GM21717 (cell line): Measurements from ENCODE around the gene MLYCD.
A peak's percentile ranks its signal among the peaks of the same experiment; 100 is the strongest.

ENCODE experiments used
- ATAC-seq: cut with Tn5 transposase; IDR thresholded peaks from one replicate; pipeline ENCODE4 v1.9.1; 2021; ENCODE audit warnings: mild to moderate bottlenecking, moderate library complexity; ENCODE audit not compliant: unreplicated experiment

Gene MLYCD

DNA sequence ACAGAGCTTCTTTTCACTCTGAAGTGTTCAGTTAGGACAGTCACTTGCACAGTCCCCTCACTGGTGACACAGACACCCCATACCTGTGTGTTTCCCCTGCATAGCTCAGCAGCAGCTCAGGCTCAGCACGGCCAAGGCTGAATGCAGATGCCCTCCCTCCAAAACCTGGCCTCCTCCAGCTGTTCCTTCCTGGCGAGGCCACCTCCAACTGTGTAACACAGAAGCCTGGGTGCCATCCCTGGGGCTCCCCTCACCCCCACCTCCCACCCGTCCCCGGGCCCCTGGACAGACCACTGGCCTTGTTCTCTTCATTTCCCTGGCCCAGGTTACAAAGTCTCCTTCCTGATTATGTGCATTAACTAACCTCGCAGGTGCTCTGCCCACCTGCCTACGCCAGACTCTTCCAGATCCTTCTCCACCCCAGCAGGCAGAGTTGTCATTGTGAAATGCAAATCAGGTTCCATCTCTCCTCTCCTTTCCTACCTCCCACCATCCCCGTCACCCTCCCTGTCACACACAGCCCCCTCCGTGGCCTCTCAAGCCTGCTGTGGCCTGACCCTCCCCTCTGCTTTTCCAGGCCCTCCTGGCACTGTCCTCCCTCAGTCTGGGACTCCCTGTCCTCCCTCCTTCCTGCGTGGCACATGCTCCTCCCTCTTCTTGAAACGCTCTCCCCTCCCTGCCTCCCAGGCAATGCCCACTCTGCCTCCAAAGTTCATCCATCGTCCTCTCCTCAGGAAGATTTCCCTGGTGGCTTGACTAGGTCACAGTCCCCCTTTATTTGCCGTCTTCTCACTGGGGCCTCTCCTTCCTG is 26.4 kb downstream of the MLYCD start:
- no peak for ATAC-seq

- no peak for ATAC-seq
Observed at GRCh38 chr16:83925957-83926725, 27.2 kb downstream of the MLYCD start.

DNA sequence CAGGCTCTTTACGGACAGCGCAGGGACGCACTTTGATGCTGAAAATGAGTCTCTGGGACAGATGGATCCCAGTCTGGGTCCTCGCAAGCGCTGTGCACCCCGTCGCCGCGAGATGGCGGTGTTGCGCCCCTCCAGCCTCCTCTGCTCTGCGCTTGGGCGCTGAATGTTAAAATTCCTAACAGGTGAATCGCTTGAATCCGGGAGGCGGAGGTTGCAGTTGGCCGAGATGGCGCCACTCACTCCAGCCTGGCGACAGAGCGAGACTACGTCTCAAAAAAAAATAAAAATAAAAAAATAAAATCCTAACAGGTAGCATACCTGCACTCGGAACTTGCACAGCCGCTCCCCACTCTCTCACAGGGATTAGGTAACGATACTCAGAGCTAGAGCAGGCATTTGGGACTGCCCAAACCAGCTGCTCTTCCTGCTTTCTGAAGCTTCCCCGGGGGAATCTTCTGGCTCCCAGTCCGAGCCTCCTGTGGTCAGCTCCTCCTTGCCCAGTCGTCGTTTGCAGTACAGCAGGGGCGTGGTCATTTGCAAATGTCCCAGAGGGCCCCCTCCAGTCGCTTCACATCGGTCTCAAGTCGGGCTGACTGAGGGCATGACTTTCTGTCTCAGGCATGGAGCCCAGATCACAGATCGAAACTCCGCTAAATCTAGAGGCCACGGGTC is 27.9 kb downstream of the MLYCD start:
- peak; percentile 52 for ATAC-seq

DNA sequence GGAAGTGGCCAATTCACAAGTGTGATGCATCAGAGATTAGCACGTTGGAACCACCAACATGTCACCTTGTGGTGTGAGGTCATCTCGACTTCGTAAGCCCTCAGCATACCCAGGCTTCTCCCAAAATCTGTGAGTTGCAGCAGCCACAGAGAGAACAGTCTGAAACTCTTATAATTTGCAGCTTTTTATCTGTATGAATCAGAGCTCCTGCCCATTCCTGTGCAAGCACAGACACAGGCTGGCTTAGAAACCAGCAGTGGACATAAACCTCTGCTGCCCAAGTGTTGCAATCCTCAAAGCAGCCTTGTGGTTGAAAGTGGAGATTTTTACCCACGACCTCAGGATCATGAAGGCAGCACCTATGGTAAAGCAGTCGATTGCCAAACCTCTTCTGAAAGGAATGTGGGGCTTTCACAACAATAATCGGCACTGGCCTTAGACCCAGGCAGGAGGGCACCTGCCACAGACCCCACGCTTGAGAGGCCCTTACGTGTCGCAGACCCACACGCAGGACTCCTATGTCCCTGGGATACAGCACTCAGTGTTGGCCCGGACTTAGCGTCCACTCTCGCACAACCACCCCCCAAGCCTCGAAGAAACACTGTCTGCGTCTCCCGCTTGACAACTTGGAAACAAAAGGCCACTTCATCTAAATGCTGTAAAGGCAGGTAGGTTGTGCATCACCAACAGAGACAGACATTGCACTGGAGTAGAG is 29.6 kb downstream of the MLYCD start:
- no peak for ATAC-seq

- ATAC-seq = no peak
Observed at GRCh38 chr16:83929811-83930555, 31.1 kb downstream of the MLYCD start.

DNA sequence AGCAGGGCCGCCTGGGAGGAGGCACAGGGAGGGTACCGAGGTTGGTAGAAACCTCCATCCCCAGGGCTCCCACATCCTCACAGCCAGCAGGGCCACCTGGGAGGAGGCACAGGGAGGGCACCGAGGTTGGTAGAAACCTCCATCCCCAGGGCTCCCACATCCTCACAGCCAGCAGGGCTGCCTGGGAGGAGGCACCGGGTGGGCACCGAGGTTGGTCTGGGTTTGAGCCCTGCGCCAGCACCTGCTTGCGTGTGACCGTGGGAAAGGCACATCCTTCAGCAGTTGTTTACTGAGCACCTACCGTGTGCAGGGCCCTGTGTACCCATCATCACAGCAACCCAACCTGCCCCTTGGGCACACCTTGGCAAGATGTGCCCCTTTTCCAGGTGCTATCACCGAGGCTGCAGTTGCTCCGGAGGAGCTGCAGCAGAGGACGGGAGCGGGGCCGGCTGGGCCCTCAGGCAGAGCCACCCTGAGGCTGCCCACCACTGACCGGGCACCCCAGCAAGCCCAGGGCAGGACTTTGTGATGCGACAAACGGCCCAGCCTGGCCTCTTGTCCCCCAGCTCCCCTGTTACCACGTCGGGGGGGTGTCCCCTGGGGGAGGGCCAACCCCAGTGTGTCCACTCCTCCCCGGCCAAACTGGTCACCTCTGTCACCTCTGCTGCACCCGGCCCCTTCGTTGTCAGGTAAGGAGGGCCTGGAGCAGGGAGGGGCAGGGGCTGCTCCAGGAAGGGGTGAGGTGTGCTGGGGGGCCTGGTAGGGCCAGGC is 32.0 kb downstream of the MLYCD start:
- ATAC-seq = no peak

GRCh38 chr16:83931556-83931955 is 32.6 kb downstream of the MLYCD start:
- ATAC-seq = no peak

GRCh38 chr16:83932304-83932703 is 33.4 kb downstream of the MLYCD start:
- no peak for ATAC-seq

DNA sequence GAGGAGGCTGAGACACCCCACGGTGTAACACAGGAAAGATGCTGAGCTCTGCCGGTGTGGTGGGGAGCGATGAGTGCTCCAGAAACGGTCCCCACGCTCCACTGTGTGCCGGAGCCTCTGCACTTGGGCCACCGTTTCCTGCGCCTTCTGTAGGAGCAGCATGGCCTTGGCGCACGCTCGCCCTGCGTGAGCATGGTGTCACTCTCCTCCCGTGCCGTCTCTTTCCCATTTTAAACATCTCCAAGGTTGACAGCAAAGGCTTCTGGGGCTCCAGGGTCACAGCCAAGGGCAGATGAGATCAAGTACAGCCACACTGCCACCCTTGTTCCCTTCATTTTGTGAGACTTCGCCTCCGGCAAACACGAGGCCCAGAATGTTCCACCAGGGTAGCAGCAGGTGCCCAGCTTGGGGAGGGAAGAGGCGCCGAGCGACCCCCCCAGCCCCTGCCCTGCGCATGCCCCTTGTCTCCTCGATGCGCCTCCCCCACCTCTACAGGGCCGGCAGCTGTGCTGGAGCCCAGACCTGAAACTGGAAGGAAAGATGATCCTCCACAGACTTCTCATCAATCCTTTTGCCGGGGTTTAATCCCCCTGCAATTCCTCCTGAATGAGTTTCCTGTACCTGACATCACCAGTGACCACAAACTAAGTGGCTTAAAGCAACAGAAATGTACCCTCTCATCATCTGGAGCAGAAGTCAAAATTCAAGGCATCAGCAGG is 34.2 kb downstream of the MLYCD start:
- ATAC-seq = no peak

DNA sequence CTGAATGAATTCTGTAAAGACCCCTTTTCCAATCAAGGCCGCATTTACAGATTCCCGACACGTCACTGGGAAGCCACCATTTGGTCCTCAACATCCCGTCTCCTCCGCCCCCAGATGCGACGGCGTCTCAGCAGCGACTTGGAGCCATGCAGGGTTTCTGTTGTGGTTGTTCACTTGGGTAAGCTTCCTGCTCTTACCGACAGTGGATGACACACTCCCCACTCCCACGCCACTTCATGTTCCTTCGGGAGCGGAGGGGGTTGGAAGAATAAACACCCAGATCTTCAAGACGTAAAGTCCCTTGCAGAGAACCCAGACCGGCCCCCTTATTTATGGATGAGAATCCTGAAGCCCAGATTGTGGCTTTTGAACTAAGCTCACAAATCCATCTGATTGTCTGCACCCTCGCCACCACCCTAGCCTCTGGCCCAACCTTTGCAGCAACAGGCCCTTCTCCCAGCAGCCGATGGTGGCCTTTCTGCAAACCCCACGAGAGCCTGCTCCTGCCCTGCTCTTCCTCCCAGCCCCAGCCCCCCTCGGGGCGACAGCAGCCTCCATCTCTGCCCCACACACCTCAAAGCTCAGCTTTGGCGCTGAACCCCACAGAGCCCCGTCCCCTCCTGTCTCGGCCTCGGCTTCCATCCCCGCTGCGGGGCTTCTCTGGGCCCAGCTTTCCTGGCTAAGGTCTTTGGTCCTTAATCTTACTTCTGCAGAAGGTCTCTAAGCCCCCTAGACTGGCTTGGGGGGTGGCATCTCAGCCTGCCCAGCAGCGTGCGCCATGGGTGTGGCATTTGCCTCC is 35.2 kb downstream of the MLYCD start:
- ATAC-seq = no peak

DNA sequence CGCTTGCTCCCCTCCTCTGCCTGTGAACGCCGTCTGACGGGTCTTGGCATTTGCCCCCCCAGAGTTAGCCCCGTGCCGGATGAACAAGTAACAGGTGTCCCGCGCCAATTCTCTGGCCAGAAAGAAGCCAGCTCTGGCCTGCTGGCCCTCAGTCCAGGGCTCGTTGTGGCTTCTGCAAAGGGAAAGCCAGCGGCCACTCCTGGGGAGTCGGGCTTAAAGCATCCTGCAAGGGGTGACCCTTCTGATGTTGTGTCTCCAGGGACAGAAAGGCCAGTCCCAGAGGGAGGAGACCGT is 35.7 kb downstream of the MLYCD start:
- ATAC-seq = no peak

GRCh38 chr16:83935005-83935857 is 36.3 kb downstream of the MLYCD start:
- ATAC-seq = no peak

DNA sequence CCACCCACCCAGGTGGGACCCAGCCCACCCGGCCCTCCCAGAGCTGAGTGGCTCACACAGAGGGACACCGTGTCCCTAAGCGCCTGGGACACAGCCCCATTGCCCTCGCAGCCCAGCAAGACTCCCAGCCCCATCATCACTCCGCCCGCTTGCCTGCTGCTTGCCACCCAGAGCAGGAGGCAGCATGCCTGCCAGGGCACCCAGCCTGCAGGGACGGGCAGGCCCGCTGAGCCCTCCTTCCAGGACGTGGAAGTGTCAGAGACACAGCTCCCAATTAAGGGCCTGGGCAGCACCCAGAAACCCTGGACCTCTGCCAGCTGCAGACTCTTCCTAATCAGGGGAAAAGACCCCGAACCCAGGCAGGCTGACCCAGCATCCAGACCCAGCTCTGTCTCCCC is 36.9 kb downstream of the MLYCD start:
- no peak for ATAC-seq

GRCh38 chr16:83936581-83937165 is 37.8 kb downstream of the MLYCD start:
- ATAC-seq = no peak

- no peak for ATAC-seq
Observed at GRCh38 chr16:83937267-83937666, 38.4 kb downstream of the MLYCD start.

DNA sequence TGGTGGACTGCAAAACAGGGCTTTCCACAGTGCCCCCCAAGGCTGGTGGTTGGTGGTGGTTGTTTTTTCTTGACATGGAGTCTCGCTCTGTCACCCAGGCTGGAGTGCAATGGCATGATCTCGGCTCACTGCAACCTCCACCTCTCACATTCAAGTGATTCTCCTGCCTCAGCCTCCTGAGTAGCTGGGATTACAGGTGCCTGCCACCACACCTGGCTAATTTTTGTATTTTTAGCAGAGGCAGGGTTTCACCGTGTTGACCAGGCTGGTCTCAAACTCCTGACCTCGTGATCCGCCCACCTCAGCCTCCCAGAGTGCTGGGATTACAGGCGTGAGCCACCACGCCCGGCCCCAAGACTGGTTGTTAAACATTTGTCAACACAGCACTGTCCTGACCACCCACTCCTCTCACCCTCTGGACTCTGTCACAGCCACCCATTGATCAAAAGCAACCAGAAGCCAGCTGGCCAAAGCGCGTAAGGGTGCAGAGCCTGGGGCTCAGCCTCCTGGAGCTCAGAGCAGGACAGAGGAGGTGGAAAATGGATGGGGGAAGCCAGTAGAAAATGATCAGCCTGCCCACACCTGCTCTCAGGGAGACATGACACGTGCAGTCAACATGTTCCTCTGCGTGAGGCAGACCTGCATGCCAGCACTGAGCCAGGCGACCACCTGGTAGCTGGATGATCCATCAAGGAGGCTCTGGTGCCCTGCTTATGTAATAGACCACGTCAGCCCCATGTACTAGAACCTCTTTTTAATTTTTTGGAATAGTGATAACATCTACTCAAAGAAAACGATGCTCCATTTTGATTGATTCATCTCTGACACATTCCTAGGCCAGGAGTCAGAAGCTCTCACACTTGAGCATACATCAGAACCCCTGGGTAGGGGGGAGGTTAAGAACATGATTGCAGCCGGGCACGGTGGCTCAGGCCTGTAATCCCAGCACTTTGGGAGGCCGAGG is 39.3 kb downstream of the MLYCD start:
- ATAC-seq = no peak
